ENCODE measurements around the gene KRTAP13-2. TPM values are rescaled to one million over a fixed set of nuclear protein-coding genes. Genes with fewer than 3 reads are reported as not detected.

Gene KRTAP13-2
- total and polyA plus RNA-seq, 2 of the 8 experiments (the other 6 are each of a cell fraction or from before 2014, with no cell fraction given): not detected

- ChIA-PET CTCF (ENCODE audit: partially characterized antibody) (interaction anchor here (0.6 to 1.8 kb wide), 3 partner anchors 9 to 126 kb away, joined by 3 to 7 read pairs (median 5); no protein-coding TSS in a partner anchor), POLR2A (ENCODE audit: partially characterized antibody) (no interaction called here)
- Histone ChIP-seq H2BK5ac (ENCODE audit: low read depth, low read length) (no peak within 1 kb of the TSS), H3K56ac (replicated peaks; ENCODE audit: insufficient read length, low read depth, low read length) (no peak within 1 kb of the TSS), H3K36me3 (ENCODE audit: control insufficient read depth in 2 of 4, insufficient read depth in 4 of 4, low read length in 3 of 4) (no peaks in the 10 kb centered on the region), H4K20me1 (replicated peaks in 1 of 2; ENCODE audit: control insufficient read depth in 1 of 2, insufficient read depth in 2 of 2, low read length in 2 of 2) (no peaks in the 10 kb centered on the region), H4K5ac (ENCODE audit: insufficient read length, low read depth, low read length) (no peak within 1 kb of the TSS), H4K91ac (replicated peaks; ENCODE audit: insufficient read length, low read length) (no peak within 1 kb of the TSS), H2AFZ (ENCODE audit: low read length) (no peak within 1 kb of the TSS), H2BK20ac (ENCODE audit: low read length) (no peak within 1 kb of the TSS), H3K23ac (ENCODE audit: insufficient read length) (no peak within 1 kb of the TSS), H3K18ac (ENCODE audit: extremely low read depth, low read length) (no peak within 1 kb of the TSS), H3K79me1 (ENCODE audit: low read depth, low read length) (no peaks in the 10 kb centered on the region), H3K23me2 (ENCODE audit: low read depth, low read length) (no peaks in the 10 kb centered on the region), H3K4me3 (ENCODE audit: extremely low read depth in 1 of 4, insufficient read depth in 2 of 4, low read depth in 3 of 4, low read length in 4 of 4) (no peak within 1 kb of the TSS), H2BK12ac (ENCODE audit: low read depth, low read length) (no peak within 1 kb of the TSS), H3K27ac (ENCODE audit: low read depth, low read length) (no peak within 1 kb of the TSS), H3K27me3 (replicated peaks in 1 of 4; ENCODE audit: control insufficient read depth in 3 of 4, extremely low read depth in 1 of 4, insufficient read depth in 3 of 4, low read length in 3 of 4) (no peaks in the 10 kb centered on the region), H3K4ac (replicated peaks; ENCODE audit: insufficient read length, low read depth, low read length) (no peak within 1 kb of the TSS), H2AK5ac (ENCODE audit: low read depth, low read length) (no peak within 1 kb of the TSS), H3K9me3 (ENCODE audit: insufficient read depth in 2 of 2, low read depth in 1 of 2, low read length in 1 of 2) (no peaks in the 10 kb centered on the region), H3K9ac (replicated peaks in 1 of 4; ENCODE audit: extremely low read depth in 1 of 4, low read depth in 3 of 4, low read length in 3 of 4) (no peak within 1 kb of the TSS), H3K14ac (ENCODE audit: insufficient read length) (no peak within 1 kb of the TSS), H2BK15ac (ENCODE audit: low read length) (no peak within 1 kb of the TSS), H2BK120ac (replicated peaks; ENCODE audit: low read depth, low read length) (no peak within 1 kb of the TSS), H3K79me2 (ENCODE audit: control insufficient read depth in 1 of 2, insufficient read depth in 2 of 2, low read length in 2 of 2) (no peaks in the 10 kb centered on the region), H3K4me1 (replicated peaks in 1 of 4; ENCODE audit: control insufficient read depth in 3 of 4, insufficient read depth in 4 of 4, low read length in 3 of 4) (no peaks in the 10 kb centered on the region), H4K8ac (ENCODE audit: extremely low read depth, insufficient read depth, low read length) (no peak within 1 kb of the TSS), H3K4me2 (ENCODE audit: insufficient read depth in 1 of 2, low read depth in 2 of 2, low read length in 2 of 2) (no peak within 1 kb of the TSS)
- 92% methylated on average over 6 of the region's 6 CpGs; no CpG with 5 or more reads in 1 of the 2 experiments for WGBS, 2 experiments (ENCODE audit: extremely low coverage in 1 of 2, insufficient coverage in 1 of 2, insufficient read length in 1 of 2, insufficient replicate concordance in 2 of 2, low coverage in 1 of 2, low lambda C conversion rate in 2 of 2, missing lambda C conversion rate in 1 of 2)
- FAIRE-seq (no peak), DNase-seq (ENCODE audit: low read depth in 1 of 2, low spot score in 2 of 2) (no peak)
- TF ChIP-seq TAF7 (optimal IDR thresholded peaks at IDR 0.05; ENCODE audit: borderline replicate concordance, low read depth, low read length): no peak
- no peak for TF ChIP-seq CHD2 (IDR thresholded peaks at IDR 0.05; ENCODE audit: low read length)
- no peak for TF ChIP-seq ATF2 (IDR thresholded peaks at IDR 0.05; ENCODE audit: low read length)
- TF ChIP-seq FOSL1 (IDR thresholded peaks at IDR 0.05; ENCODE audit: insufficient read depth, low read depth, low read length): no peak
- TF ChIP-seq MAX (IDR thresholded peaks at IDR 0.05): no peak
- no peak for TF ChIP-seq CTBP2 (IDR thresholded peaks at IDR 0.05; ENCODE audit: borderline replicate concordance, insufficient read depth, insufficient read length, low read length)
- TF ChIP-seq HDAC2 (IDR thresholded peaks at IDR 0.05; ENCODE audit: borderline replicate concordance in 1 of 2, low read depth in 2 of 2, low read length in 2 of 2): no peak
Observed at GRCh38 chr21:30337276-30337744, 34.8 kb downstream of the KRTAP13-2 start, which contains the start of gene KRTAP27-1. KRTAP27-1 (minus strand) TSS chr21:30337694; CDS start chr21:30337668, 26 bp downstream.

Data from H1 (cell line).